SK-N-MC (cell line): ENCODE measurements around the gene KIF1A.

Experiments used
- DNase-seq: peaks from one replicate; pipeline ENCODE4 v3.0.0-alpha.2; 2011; ENCODE audit warnings: low read depth, low spot score
- H3K27ac ChIP-seq: fragments of 200-600 bp; sonication (generic); 2 replicates; pipeline ENCODE4 v1.5.1; 2016; ENCODE audit warnings: mixed run types
- H3K36me3 ChIP-seq: fragments of 200-600 bp; sonication (generic); 2 replicates; pipeline ENCODE4 v1.6.1; 2017; ENCODE audit warnings: antibody characterized with exemption, low read length, mixed read lengths; ENCODE audit not compliant: insufficient read depth
- H3K4me3 ChIP-seq: fragments of 200-600 bp; sonication (generic); 2 replicates; pipeline ENCODE4 v1.5.1; 2016
- H3K9ac ChIP-seq: fragments of 200-600 bp; sonication (generic); 2 replicates; pipeline ENCODE4 v1.8.0; 2017; ENCODE audit warnings: mixed run types, mixed read lengths; ENCODE audit not compliant: insufficient read length
- H3K9me3 ChIP-seq: fragments of 200-600 bp; sonication (generic); 2 replicates; pipeline ENCODE4 v1.6.1; 2017; ENCODE audit warnings: low read depth, mild to moderate bottlenecking, antibody characterized with exemption, low read length, moderate library complexity, mixed read lengths
- EZH2 ChIP-seq: fragments of 200-600 bp; sonication (generic); IDR thresholded peaks from one replicate; pipeline ENCODE4 v1.6.1; 2017; ENCODE audit warnings: antibody characterized with exemption
- FOXP2 ChIP-seq: optimal IDR thresholded peaks from 2 replicates; pipeline ENCODE3; 2011; ENCODE audit warnings: mild to moderate bottlenecking, moderate library complexity; ENCODE audit not compliant: insufficient read depth; ENCODE audit errors: extremely low read length, control extremely low read depth
- POLR2AphosphoS5 ChIP-seq: IDR thresholded peaks from 2 replicates; pipeline ENCODE4 v1.6.1; 2012; ENCODE audit warnings: mild to moderate bottlenecking, low read depth, low read length, borderline replicate concordance

Gene KIF1A

GRCh38 chr2:240793313-240794177, 26.5 kb downstream of the KIF1A start:
- H3K36me3 ChIP-seq: no peaks in the 10 kb centered on the region

GRCh38 chr2:240792629-240793312, 27.2 kb downstream of the KIF1A start:
- H3K27ac ChIP-seq: no peak overlapping the region
- no peak for DNase-seq
- TF ChIP-seq EZH2 (no peak), FOXP2 (no peak), POLR2AphosphoS5 (no peak)
- no peak overlapping the region for H3K9ac ChIP-seq
- no peaks in the 10 kb centered on the region for H3K9me3 ChIP-seq
- no peaks in the 10 kb centered on the region for H3K36me3 ChIP-seq
- no peak overlapping the region for H3K4me3 ChIP-seq

More at GRCh38 chr2:240793313-240794177, 26.5 kb downstream of the KIF1A start:
- no peaks in the 10 kb centered on the region for H3K9me3 ChIP-seq
- no peak overlapping the region for H3K4me3 ChIP-seq
- no peak for DNase-seq
- no peak for TF ChIP-seq FOXP2
- no peak for TF ChIP-seq EZH2
- TF ChIP-seq POLR2AphosphoS5: no peak
- H3K27ac ChIP-seq: no peak overlapping the region
- no peak overlapping the region for H3K9ac ChIP-seq

- DNase-seq: no peak
- no peak overlapping the region for H3K9ac ChIP-seq
- no peaks in the 10 kb centered on the region for H3K9me3 ChIP-seq
- H3K27ac ChIP-seq: no peak overlapping the region
- no peaks in the 10 kb centered on the region for H3K36me3 ChIP-seq
- TF ChIP-seq FOXP2: no peak
- TF ChIP-seq POLR2AphosphoS5: no peak
- no peak for TF ChIP-seq EZH2
- H3K4me3 ChIP-seq: no peak overlapping the region
Observed at GRCh38 chr2:240791821-240792628, 28.0 kb downstream of the KIF1A start.

GRCh38 chr2:240791221-240791800, 28.7 kb downstream of the KIF1A start:
- no peaks in the 10 kb centered on the region for H3K9me3 ChIP-seq
- H3K4me3 ChIP-seq: no peak overlapping the region
- no peak overlapping the region for H3K27ac ChIP-seq
- DNase-seq: no peak
- no peaks in the 10 kb centered on the region for H3K36me3 ChIP-seq
- TF ChIP-seq EZH2 (no peak), FOXP2 (no peak), POLR2AphosphoS5 (no peak)
- H3K9ac ChIP-seq: no peak overlapping the region

GRCh38 chr2:240790370-240791220, 29.4 kb downstream of the KIF1A start:
- Histone ChIP-seq H3K36me3 (no peaks in the 10 kb centered on the region), H3K9me3 (no peaks in the 10 kb centered on the region), H3K4me3 (no peak overlapping the region), H3K27ac (no peak overlapping the region), H3K9ac (no peak overlapping the region)
- no peak for DNase-seq
- TF ChIP-seq FOXP2 (no peak), POLR2AphosphoS5 (no peak), EZH2 (no peak)

GRCh38 chr2:240789501-240790369, 30.3 kb downstream of the KIF1A start:
- TF ChIP-seq EZH2 (no peak), FOXP2 (no peak)
- no peak for DNase-seq
- Histone ChIP-seq H3K9ac (no peak overlapping the region), H3K4me3 (no peak overlapping the region), H3K36me3 (no peaks in the 10 kb centered on the region), H3K9me3 (no peaks in the 10 kb centered on the region), H3K27ac (no peak overlapping the region)
